Stimulated activated CD4-positive, alpha-beta T cell treated with anti-CD3 and anti-CD28 coated beads, TNF-alpha, amount 100 ng/mL, for 4 hours (primary cell): ENCODE results near the gene TSEN54.

Experiments used
- DNase-seq, 3 experiments: peaks; one replicate each; pipeline ENCODE4 v3.0.0-alpha.2; 2020; ENCODE audit warnings: low read depth in 3 of 3

The TSEN54 gene

GRCh38 chr17:75564195-75564594, 47.9 kb downstream of the TSEN54 start:
- no peak for DNase-seq

GRCh38 chr17:75565066-75565465, 48.7 kb downstream of the TSEN54 start:
- no peak for DNase-seq

- no peak for DNase-seq
Measured at GRCh38 chr17:75565618-75566017, 49.3 kb downstream of the TSEN54 start.

GRCh38 chr17:75566416-75566815, 50.1 kb downstream of the TSEN54 start:
- no peak for DNase-seq

GRCh38 chr17:75566834-75567233, 50.5 kb downstream of the TSEN54 start:
- DNase-seq: no peak

GRCh38 chr17:75568412-75569255, 52.3 kb downstream of the TSEN54 start:
- DNase-seq: no peak

GRCh38 chr17:75570034-75570676, 53.8 kb downstream of the TSEN54 start:
- DNase-seq: no peak

GRCh38 chr17:75570772-75571171, 54.4 kb downstream of the TSEN54 start:
- no peak for DNase-seq

- DNase-seq: no peak
Measured at GRCh38 chr17:75571197-75571884, 55.0 kb downstream of the TSEN54 start.

GRCh38 chr17:75571885-75572215, 55.5 kb downstream of the TSEN54 start:
- no peak for DNase-seq

- no peak for DNase-seq
Measured at GRCh38 chr17:75572713-75573539, 56.6 kb downstream of the TSEN54 start.

GRCh38 chr17:75573540-75573957, 57.2 kb downstream of the TSEN54 start:
- no peak for DNase-seq

- no peak for DNase-seq
Measured at GRCh38 chr17:75573994-75574393, 57.7 kb downstream of the TSEN54 start.
